ENCODE data around the gene UBE2H. TPM values are rescaled to one million over a fixed set of nuclear protein-coding genes. Genes with fewer than 3 reads are reported as not detected.

Gene UBE2H
- total and polyA plus RNA-seq, 2 donors from 2014 or later, result 40.6 to 107 TPM

DNA sequence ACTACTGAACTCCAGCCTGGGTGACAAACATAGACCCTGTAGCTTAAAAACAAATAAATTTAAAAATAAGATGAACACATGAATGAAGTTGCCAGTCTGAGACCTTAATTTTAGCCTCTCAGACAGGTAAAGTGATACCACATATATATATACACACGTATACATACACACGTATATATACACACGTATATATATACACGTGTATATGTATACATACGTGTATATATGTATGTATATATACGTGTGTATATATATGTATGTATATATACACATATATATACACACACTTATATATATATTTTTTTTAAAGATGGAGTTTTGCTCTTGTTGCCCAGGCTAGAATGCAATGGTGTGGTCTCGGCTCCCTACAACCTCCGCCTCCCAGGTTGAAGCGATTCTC, 62.7 kb downstream of the UBE2H start:
- TF ChIP-seq, protein P1, sequence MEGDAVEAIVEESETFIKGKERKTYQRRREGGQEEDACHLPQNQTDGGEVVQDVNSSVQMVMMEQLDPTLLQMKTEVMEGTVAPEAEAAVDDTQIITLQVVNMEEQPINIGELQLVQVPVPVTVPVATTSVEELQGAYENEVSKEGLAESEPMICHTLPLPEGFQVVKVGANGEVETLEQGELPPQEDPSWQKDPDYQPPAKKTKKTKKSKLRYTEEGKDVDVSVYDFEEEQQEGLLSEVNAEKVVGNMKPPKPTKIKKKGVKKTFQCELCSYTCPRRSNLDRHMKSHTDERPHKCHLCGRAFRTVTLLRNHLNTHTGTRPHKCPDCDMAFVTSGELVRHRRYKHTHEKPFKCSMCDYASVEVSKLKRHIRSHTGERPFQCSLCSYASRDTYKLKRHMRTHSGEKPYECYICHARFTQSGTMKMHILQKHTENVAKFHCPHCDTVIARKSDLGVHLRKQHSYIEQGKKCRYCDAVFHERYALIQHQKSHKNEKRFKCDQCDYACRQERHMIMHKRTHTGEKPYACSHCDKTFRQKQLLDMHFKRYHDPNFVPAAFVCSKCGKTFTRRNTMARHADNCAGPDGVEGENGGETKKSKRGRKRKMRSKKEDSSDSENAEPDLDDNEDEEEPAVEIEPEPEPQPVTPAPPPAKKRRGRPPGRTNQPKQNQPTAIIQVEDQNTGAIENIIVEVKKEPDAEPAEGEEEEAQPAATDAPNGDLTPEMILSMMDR (IDR thresholded peaks at IDR 0.05; ENCODE audit: borderline replicate concordance, extremely low read depth, insufficient read depth), result no peak
- peak overlapping the region in 1 of 3 donors; percentile 34 for H3K9ac ChIP-seq (ENCODE audit: low read length in 3 of 3)
- intact Hi-C loops (cut with DNase I), result no loop called here
- H3K4me1 ChIP-seq (ENCODE audit: control insufficient read depth in 2 of 3, insufficient read depth in 2 of 3, low read depth in 1 of 3, low read length in 3 of 3), result peaks cover 2 to 34% (median 7%) of the 10 kb centered on the region in 3 donors
- no peaks in the 10 kb centered on the region for H3K27me3 ChIP-seq (ENCODE audit: control insufficient read depth, insufficient read depth, low read length)
- no peak overlapping the region for H3K27ac ChIP-seq (ENCODE audit: low read depth in 2 of 2, low read length in 2 of 2)
- no peak for DNase-seq
- no peak for FAIRE-seq
- no peak overlapping the region for H3K4me3 ChIP-seq (ENCODE audit: low read length in 3 of 3)
- no peaks in the 10 kb centered on the region for H3K36me3 ChIP-seq (ENCODE audit: control insufficient read depth in 2 of 3, insufficient read depth in 3 of 3, low read length in 3 of 3)
- H3K9me3 ChIP-seq (ENCODE audit: control insufficient read depth in 2 of 3, insufficient read depth in 1 of 3, low read length in 3 of 3), result no peaks in the 10 kb centered on the region

DNA sequence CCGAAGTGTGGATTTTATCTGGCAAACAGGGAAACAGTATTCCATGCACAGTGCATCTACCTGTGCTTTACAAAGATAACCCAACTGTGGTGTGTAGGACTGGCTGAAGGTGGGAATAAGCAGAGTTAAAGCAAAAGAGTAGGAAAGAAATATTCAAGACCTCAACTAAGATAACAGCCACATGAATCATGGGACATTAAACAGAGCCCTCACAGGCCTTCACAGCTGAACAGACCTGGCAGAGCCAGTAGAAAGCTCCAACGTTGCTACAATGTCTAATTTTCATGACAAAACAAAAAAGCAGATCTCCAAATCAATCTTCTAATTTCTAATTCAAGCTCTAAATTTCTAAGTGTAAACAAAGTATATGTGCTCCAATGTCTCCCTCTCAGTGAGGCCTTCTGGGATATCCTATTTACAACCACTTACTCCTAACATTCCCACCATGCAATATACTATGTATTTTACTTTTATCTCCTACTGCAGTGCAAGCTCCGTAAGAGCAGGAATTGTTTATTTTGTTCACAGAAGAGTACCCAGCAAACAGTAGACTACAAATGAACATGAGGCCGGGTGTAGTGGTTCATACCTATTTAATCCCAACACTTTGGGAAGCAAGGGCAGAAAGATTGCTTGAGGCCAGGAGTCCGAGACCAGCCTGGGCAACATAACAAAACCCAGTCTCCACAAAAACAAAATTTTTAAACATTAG, 63.5 kb downstream of the UBE2H start:
- peak overlapping the region in 1 of 3 donors; percentile 34 for H3K9ac ChIP-seq (ENCODE audit: low read length in 3 of 3)
- H3K9me3 ChIP-seq (ENCODE audit: control insufficient read depth in 2 of 3, insufficient read depth in 1 of 3, low read length in 3 of 3), result no peaks in the 10 kb centered on the region
- FAIRE-seq (no peak), DNase-seq (no peak)
- intact Hi-C loops (cut with DNase I), result no loop called here
- H3K27ac ChIP-seq (ENCODE audit: low read depth in 2 of 2, low read length in 2 of 2), result peak overlapping the region in 1 of 2 donors; percentile 34
- no peaks in the 10 kb centered on the region for H3K36me3 ChIP-seq (ENCODE audit: control insufficient read depth in 2 of 3, insufficient read depth in 3 of 3, low read length in 3 of 3)
- no peak overlapping the region for H3K4me3 ChIP-seq (ENCODE audit: low read length in 3 of 3)
- H3K27me3 ChIP-seq (ENCODE audit: control insufficient read depth, insufficient read depth, low read length), result no peaks in the 10 kb centered on the region
- TF ChIP-seq, protein P1 (IDR thresholded peaks at IDR 0.05; ENCODE audit: borderline replicate concordance, extremely low read depth, insufficient read depth), result no peak
- peaks cover 2 to 34% (median 7%) of the 10 kb centered on the region in 3 donors for H3K4me1 ChIP-seq (ENCODE audit: control insufficient read depth in 2 of 3, insufficient read depth in 2 of 3, low read depth in 1 of 3, low read length in 3 of 3)

DNA sequence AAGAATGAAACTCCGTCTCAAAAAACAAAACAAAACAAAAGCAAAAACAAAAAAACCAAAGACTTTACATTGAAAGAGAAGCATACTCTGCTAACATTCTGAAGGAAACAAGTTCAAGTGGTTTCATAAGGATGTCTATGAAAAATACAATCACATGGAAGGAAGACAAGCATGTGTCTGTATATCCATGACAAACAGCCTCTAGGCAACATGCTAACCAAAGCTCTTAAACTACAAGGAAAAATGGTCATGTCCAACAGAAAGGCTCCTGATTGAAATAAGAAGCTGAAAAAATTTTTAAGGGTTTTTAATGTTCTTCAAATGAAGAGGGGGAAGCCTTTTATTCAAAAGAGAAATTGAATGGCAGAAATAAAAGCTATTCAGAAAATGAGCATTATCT, 64.9 kb downstream of the UBE2H start:
- FAIRE-seq (no peak), DNase-seq (no peak)
- TF ChIP-seq, protein P1 (IDR thresholded peaks at IDR 0.05; ENCODE audit: borderline replicate concordance, extremely low read depth, insufficient read depth), result no peak
- peaks cover 2 to 29% (median 7%) of the 10 kb centered on the region in 3 donors for H3K4me1 ChIP-seq (ENCODE audit: control insufficient read depth in 2 of 3, insufficient read depth in 2 of 3, low read depth in 1 of 3, low read length in 3 of 3)
- H3K9me3 ChIP-seq (ENCODE audit: control insufficient read depth in 2 of 3, insufficient read depth in 1 of 3, low read length in 3 of 3), result no peaks in the 10 kb centered on the region
- H3K27ac ChIP-seq (ENCODE audit: low read depth in 2 of 2, low read length in 2 of 2), result no peak overlapping the region
- no peak overlapping the region for H3K9ac ChIP-seq (ENCODE audit: low read length in 3 of 3)
- no peaks in the 10 kb centered on the region for H3K36me3 ChIP-seq (ENCODE audit: control insufficient read depth in 2 of 3, insufficient read depth in 3 of 3, low read length in 3 of 3)
- no peak overlapping the region for H3K4me3 ChIP-seq (ENCODE audit: low read length in 3 of 3)
- H3K27me3 ChIP-seq (ENCODE audit: control insufficient read depth, insufficient read depth, low read length), result no peaks in the 10 kb centered on the region
- intact Hi-C loops (cut with DNase I), result no loop called here
